Hematopoietic multipotent progenitor cell treated with erythropoietin and hydrocortisone succinate and interleukin-3 and kit ligand, for 17 days (in vitro differentiated cells): ENCODE data around the gene TAOK2.
"Not testable (repeated sequence)": the region's sequence is repeated elsewhere in the genome, so short reads cannot be mapped to it uniquely, and the experiment has no call there.

Experiments
- DNase-seq: peaks from one replicate; pipeline ENCODE4 v3.0.0-alpha.2; 2015; ENCODE audit warnings: low spot score

Gene TAOK2

GRCh38 chr16:30023586-30023985 is 49.9 kb downstream of the TAOK2 start:
- no peak for DNase-seq

- DNase-seq, result no peak
Observed at GRCh38 chr16:30024451-30024850, 50.8 kb downstream of the TAOK2 start.

DNA sequence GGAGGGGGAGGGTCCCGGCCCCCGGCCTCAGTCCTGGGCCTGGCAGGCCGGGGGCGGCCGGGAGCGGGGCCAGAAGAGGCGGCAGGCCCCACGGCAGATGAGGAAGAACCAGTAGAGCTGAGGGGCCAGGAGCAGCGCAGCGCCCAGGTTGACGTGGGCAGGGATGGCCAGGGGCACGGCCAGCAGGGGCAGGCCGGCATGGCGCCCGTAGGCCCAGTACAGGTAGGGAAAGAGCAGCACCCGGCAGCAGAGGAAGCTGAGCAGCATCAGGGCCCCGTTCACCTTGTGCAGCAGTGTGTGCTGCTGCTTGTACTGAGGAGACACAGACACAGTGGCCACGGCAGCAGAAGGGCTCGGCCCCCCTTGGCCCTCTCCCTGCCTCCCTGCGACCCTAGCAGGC is 51.5 kb downstream of the TAOK2 start:
- no peak for DNase-seq

GRCh38 chr16:30025574-30025973 is 51.9 kb downstream of the TAOK2 start:
- no peak for DNase-seq

- DNase-seq, result no peak
Observed at GRCh38 chr16:30026449-30026848, 52.8 kb downstream of the TAOK2 start.

- no peak for DNase-seq
Observed at GRCh38 chr16:30027588-30028437, 54.1 kb downstream of the TAOK2 start.

DNA sequence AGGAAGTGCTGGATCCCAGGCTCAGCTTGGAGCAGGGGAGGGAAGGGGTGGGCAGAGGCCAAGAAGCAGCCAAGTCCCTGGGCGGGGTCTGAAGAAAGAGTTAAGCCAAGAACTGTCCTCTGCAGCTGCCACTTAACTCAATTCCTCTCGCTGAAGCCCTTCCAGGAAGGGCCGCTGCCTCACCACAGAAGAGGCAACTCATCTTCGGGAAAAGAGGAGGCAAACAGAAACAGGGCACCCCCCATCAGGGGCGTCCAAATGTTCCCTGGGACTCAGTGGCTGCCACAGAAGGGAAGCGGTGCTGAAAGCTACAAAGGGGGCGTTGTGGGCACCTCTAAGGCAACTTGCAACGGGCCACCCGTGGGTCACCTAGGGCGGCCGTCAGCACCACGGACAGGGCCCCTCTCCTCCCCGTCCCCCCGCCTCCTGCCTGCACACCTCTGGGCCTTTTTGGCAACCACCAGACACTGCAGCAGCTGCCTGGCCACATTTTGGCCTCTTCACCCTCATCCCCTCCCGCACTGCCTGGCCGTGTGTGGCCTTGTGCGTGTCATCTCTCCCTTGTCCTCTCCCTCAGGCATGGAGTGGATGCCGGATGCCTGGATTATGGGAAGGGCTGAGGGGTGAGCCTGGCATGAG is 54.9 kb downstream of the TAOK2 start:
- DNase-seq, result no peak

- no peak for DNase-seq
Observed at GRCh38 chr16:30030011-30030685, 56.5 kb downstream of the TAOK2 start.

GRCh38 chr16:30030841-30031413 is 57.3 kb downstream of the TAOK2 start, which contains the start of gene TLCD3B:
Gene TLCD3B (minus strand): TSS chr16:30031271. CDS start chr16:30030527, 744 bp downstream.
- no peak for DNase-seq

DNA sequence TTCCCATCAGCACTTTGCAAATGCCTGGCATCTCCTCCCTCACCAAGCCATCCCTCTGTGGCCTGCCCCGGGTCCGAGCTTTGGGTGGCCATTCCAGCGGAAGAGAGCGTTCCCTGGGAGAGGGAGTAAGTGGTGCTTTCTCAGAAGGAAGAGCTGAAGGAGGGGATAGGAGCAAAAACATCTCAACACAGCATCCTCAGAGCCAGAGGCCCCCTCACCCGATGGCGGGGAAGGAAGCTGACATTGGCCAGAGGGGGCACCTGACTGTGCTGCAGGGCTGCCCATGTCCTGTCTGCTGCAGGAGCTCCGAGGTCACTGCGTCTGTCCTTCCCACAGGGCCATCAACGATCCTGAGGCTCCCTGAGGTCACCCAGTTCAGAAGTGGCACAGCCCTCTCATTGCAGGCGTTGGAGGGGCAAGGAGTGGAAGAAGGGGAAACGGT is 57.8 kb downstream of the TAOK2 start:
- no peak for DNase-seq

DNA sequence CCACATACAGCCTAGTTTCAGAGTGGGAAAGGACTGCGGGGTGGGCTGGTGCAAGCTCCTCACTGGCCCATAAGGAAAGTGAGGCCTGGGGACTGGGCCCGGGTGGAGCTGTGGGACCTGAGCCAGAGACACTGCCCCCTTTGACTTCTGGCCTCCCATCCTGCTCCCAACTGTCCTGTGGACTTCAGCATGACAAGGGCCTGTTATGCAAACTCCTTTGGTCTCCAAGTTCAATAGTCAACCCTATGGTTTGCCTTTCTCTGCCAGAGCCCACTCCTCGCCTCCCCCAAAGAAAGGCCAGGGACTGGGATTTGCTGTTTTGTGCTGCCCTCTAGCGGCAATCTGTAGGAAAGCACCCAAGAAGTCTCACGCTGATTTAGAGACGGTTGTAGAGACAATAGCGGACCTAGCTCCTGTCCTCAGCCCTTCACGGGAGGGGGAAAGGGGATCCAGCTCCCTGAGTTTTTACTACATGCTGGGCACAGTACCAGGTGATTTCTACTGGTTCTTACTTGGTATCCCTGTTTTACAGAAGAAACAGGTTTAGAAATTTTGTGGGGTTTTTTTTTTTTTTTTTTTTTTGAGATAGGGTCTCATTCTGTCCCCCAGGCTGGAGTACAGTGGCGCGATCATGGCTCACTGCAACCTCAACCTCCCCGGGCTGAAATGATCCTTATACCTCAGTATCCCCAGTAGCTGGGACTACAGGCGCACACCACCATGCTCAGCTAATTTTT is 58.6 kb downstream of the TAOK2 start:
- DNase-seq, result peak; percentile 77

DNA sequence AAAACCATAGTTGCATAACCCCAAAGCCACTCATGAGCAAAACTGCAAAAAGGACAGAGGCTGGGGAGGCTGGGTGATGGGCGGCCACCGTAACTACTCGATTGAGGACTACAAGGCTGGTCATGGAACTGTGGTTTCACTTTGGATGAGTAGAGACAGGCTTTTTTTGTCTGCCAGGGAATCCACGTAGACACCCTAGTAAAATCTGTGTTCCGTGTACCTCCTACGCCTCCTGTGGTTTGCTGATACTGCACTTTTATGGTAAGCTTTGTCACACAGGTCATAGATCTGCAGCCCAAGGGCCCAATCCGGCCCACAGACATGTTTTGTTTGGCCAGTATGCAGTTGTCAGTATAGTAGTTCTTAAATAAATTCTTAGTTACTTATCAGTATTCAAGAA is 59.6 kb downstream of the TAOK2 start:
- DNase-seq, result no peak

DNA sequence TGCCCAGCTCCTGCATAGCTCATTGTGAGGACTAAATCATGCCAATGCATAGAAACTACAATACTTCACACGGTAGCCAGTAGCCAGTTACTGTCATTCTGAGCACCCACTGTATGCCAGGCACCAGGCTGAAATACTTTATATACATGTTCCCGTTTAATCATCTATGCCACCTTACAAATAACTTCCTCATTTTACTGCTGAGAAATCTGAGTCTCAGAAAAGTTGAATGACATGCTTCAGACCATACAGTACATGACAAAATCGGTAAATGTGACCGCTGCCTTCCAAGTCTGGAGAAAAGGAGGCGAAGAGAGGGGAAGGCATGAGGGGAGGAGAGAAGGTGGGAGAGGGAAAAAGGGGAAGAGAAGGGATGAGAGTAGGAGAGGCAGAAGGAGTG is 66.6 kb downstream of the TAOK2 start:
- DNase-seq, result no peak

- DNase-seq, result not testable (repeated sequence)
Observed at GRCh38 chr16:30040690-30041089, 67.0 kb downstream of the TAOK2 start.

DNA sequence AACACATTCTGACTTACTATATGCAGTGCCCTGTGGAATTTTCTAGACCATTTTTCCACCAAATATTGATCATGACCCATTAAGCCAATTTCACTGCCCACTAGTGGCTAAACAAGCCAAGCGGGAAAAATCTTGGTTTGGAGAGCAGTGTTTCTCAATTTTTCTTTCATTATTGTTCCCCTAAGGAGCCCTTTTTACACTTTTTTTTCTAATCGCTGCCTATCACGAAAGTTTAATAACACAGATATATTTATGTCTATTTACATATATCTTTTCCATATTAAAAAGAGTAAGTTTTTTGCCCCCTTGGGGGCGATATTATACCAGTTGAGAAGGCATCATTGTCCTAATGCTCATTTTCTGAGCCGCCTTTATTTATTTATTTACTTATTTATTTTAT is 68.2 kb downstream of the TAOK2 start:
- DNase-seq, result peak; percentile 40
